Mucosa of rectum (tissue), 2 donors: ENCODE data around the gene ACSL1.

Experiments used
- H3K27ac ChIP-seq, 2 donors: one replicate each; pipeline ENCODE4 v1.7.0; 2013; ENCODE audit warnings: inconsistent platforms in 2 of 2, low read depth in 2 of 2, low read length in 2 of 2
- H3K27me3 ChIP-seq, 2 donors: one replicate each; pipeline ENCODE4 v1.7.0; 2013; ENCODE audit warnings: low read length in 2 of 2; ENCODE audit not compliant: control insufficient read depth in 2 of 2, insufficient read depth in 2 of 2
- H3K36me3 ChIP-seq, 2 donors: one replicate each; pipeline ENCODE4 v1.7.0; 2013; ENCODE audit warnings: low read length in 2 of 2; ENCODE audit not compliant: control insufficient read depth in 2 of 2, insufficient read depth in 2 of 2
- H3K4me1 ChIP-seq, 2 donors: one replicate each; pipeline ENCODE4 v1.7.0; 2013; ENCODE audit warnings: low read length in 2 of 2, mild to moderate bottlenecking in 1 of 2; ENCODE audit not compliant: control insufficient read depth in 2 of 2, insufficient read depth in 2 of 2
- H3K4me3 ChIP-seq, 2 donors: one replicate each; pipeline ENCODE4 v1.7.0; 2013; ENCODE audit warnings: low read length in 2 of 2
- H3K9ac ChIP-seq, 2 donors: one replicate each; pipeline ENCODE4 v1.7.0; 2013; ENCODE audit warnings: low read length in 2 of 2, low read depth in 1 of 2, mild to moderate bottlenecking in 1 of 2
- H3K9me3 ChIP-seq, 2 donors: one replicate each; pipeline ENCODE4 v1.7.0; 2013; ENCODE audit warnings: low read length in 2 of 2; ENCODE audit not compliant: control insufficient read depth in 2 of 2
- donor health status: healthy.
- donor health status: Normal muscosa, but diverticular disease.

ACSL1 gene

DNA sequence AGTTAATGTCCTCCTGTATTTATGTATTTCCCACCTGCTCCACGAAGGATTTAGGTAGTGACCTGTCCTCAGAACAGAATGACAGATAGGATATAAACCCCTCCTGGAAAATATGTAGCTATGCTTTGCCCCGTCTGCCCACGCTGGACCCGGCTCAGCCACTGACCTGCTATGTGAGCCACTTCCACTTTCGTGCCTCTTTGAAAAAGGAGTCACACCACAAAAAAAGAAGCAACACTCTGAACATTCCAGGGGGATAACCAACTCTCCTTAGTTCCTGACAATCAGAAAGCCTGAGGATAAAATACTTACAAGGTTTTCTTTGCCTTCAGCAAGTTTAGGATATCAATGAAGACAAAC is 11.1 kb downstream of the ACSL1 start:
- Histone ChIP-seq H3K9me3 (no peaks in the 10 kb centered on the region), H3K4me3 (peak overlapping the region in 1 of 2 donors; percentile 50), H3K4me1 (peaks cover 13 to 17% of the 10 kb centered on the region in 2 donors), H3K27me3 (no peaks in the 10 kb centered on the region), H3K27ac (peak overlapping the region in 1 of 2 donors; percentile 76), H3K9ac (peak overlapping the region in 1 of 2 donors; percentile 51), H3K36me3 (no peaks in the 10 kb centered on the region)

DNA sequence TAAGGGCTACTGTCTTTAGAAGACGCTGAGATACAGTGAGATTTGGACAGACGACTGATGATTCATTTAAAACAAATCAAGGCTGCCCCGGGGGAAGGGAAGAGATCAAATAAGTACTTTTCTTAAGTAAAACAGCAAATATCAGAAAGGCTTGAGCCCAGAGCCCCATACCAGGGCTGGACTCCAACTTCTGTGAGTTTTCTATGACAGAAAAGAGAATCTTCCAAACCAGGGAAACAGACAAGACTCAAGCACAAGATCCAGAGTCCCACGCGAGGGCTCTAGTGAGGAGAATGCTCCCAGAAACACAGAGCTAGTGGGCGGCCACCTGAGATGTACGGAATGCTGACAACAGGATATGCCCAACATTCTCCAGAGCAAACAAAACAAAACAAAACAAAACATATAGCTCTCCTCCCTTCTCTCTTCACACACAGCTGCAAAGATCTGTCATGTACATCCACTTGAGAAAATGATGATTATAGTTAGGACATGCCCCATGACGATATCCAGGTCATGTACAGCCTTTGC is 13.1 kb downstream of the ACSL1 start:
- Histone ChIP-seq H3K4me3 (no peak overlapping the region), H3K9ac (no peak overlapping the region), H3K4me1 (peaks cover 13% of the 10 kb centered on the region in 2 donors), H3K27me3 (no peaks in the 10 kb centered on the region), H3K9me3 (no peaks in the 10 kb centered on the region), H3K27ac (no peak overlapping the region), H3K36me3 (no peaks in the 10 kb centered on the region)

DNA sequence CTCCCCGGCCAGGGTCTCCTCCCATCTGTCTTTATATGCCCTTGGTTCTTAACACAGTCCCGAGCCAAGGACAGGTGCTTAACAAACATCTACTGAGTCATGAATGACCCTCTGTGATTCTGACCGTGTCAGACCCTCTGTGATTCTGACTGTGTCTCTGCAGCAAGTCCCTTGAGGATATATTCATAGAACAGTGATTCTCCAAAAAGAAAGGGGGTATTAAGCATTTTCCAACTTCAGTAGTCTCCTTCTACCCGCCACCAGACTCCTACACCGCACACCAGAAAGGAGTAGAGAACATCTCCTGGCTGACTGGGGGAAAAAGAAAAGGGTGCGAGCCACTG is 13.6 kb downstream of the ACSL1 start:
- H3K36me3 ChIP-seq: no peaks in the 10 kb centered on the region
- no peak overlapping the region for H3K4me3 ChIP-seq
- peaks cover 13% of the 10 kb centered on the region in 2 donors for H3K4me1 ChIP-seq
- no peak overlapping the region for H3K9ac ChIP-seq
- no peaks in the 10 kb centered on the region for H3K27me3 ChIP-seq
- H3K27ac ChIP-seq: no peak overlapping the region
- H3K9me3 ChIP-seq: no peaks in the 10 kb centered on the region

DNA sequence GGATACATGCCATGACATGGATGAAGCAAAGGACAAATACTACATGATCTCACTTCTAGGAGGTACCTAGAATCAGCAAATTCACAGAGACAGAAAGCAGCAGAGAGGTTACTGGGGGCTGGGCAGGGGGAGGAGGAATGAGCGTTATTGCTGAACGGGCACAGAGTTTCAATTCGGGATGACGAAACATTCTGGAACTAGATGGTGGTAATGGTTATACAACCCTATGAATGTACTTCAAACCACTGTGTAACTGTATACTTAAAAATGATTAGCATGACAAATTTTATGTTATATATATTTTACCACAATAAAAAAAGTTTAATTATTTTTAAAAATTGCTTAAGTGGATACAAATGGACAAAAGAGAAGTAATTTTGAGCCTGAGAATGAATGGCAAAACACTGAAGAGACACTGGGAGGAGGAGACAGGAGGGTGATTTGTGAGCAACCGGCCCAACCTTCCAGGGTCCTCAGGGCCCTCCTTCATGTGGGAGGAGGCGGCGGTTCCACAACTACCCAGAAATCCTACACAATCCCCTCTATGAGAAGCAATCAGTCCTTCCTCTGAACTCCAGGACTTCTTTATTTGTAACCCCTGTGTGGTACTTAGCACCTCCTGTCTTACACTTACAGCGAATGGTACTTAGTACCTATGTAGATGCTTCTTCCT is 14.1 kb downstream of the ACSL1 start:
- no peaks in the 10 kb centered on the region for H3K36me3 ChIP-seq
- peaks cover 13% of the 10 kb centered on the region in 2 donors for H3K4me1 ChIP-seq
- no peak overlapping the region for H3K27ac ChIP-seq

DNA sequence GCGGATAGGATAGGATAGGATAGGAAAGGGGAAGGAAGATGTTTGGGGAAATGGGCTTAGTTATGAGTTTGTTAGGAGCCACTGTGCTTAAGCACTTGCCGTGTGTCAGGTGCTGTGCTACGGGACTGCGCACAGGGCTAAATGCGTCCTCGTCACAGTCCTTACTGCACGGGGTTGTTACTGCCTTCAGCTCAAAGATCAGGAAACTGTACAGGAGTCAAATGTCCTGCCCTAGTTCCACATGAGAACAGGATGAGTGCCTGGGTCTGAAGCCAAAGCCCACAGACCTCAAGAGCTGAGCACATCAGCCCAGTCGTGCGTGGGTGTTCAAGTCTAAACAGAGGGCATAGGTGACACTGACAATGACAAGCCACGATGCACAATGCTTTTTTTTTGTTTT is 15.0 kb downstream of the ACSL1 start:
- Histone ChIP-seq H3K4me3 (no peak overlapping the region), H3K9ac (no peak overlapping the region), H3K36me3 (no peaks in the 10 kb centered on the region), H3K4me1 (peaks cover 16 to 19% of the 10 kb centered on the region in 2 donors), H3K27me3 (no peaks in the 10 kb centered on the region), H3K27ac (no peak overlapping the region), H3K9me3 (no peaks in the 10 kb centered on the region)

More for the DNA sequence above, 14.1 kb downstream of the ACSL1 start:
- H3K4me3 ChIP-seq: no peak overlapping the region
- H3K9ac ChIP-seq: no peak overlapping the region
- no peaks in the 10 kb centered on the region for H3K9me3 ChIP-seq
- H3K27me3 ChIP-seq: no peaks in the 10 kb centered on the region

DNA sequence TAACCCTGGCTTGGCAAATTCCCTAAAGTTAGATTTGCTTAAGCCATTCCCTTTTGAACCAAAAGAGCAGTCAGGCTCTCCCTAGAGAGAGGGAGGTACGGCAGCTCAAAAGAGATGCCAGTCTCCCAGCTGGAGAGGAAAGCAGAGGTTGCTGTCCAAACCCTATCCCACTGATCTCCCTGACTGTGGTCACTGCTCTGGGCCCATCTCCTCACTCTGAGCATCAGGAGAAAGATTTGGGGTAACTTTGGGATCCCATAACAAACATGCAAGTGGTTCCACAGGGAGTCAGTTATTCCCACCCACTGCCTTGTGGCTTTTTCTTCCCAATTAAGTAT is 17.1 kb downstream of the ACSL1 start:
- Histone ChIP-seq H3K27me3 (no peaks in the 10 kb centered on the region), H3K27ac (no peak overlapping the region), H3K4me3 (no peak overlapping the region), H3K36me3 (no peaks in the 10 kb centered on the region), H3K9me3 (no peaks in the 10 kb centered on the region), H3K9ac (no peak overlapping the region), H3K4me1 (peaks cover 9 to 25% of the 10 kb centered on the region in 2 donors)

DNA sequence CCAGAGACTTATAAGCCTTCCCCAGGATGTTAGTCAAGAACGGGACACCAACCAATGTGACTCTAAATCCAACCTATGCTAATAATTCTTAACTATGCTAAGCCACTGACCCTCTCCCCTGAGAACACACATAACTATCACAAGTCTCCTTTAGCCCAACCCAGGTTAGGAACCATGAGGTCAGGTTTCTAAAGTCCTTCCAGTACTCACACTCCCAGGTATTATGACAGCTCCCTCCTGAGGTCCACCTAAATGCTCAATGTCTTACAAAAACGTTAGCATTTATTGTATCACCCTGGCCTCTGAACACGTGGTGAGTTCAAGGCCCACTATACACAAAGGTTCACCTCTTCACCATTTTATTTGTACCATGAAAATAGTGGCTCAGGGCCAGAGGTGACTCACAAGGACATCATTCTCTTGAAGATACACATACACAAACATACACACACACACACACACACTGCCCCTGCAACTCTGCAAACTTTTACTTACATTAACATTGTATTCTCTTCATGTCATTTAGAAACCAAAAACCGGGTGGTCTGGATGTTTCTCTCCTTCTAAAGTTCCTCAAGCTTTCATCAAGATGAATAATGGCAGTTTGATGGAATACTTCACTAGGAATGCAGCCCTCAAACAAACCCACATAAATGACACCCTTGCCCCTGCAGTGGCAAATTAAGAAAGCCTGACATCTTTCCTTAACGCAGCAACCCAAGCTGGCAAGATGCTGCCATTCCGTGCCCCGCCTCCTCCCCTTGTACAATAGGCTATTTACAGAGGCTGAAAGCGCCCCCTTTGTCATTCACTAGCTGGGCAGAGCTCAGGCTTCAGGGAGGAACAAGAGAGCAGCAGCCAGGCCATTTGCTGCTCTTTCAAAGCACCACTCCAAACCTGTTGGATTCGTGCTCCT is 17.7 kb downstream of the ACSL1 start:
- H3K9me3 ChIP-seq: no peaks in the 10 kb centered on the region
- H3K27me3 ChIP-seq: no peaks in the 10 kb centered on the region
- no peaks in the 10 kb centered on the region for H3K36me3 ChIP-seq
- H3K27ac ChIP-seq: no peak overlapping the region
- no peak overlapping the region for H3K9ac ChIP-seq
- no peak overlapping the region for H3K4me3 ChIP-seq
- peaks cover 9 to 25% of the 10 kb centered on the region in 2 donors for H3K4me1 ChIP-seq

DNA sequence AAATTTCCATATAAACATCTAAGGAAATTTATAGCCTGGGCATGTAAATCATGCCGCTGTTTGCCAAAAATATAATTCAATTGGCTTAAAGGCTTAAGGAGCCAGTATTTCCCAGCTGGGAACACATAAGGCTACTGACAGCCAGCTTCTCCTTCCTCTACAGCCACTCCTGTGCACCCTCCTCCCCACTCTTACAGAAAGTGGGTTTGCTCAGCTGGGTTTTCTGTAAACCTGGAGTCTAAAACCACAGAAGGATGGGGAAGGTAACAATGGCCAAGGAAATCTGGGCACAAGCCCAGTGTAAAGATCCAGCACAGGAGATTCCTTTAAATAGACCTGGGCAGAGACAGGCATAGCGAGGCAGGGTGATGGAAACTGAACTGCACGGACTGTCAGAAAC is 18.5 kb downstream of the ACSL1 start:
- no peak overlapping the region for H3K27ac ChIP-seq
- H3K9ac ChIP-seq: no peak overlapping the region
- no peaks in the 10 kb centered on the region for H3K9me3 ChIP-seq
- no peaks in the 10 kb centered on the region for H3K36me3 ChIP-seq
- peaks cover 9 to 25% of the 10 kb centered on the region in 2 donors for H3K4me1 ChIP-seq
- H3K4me3 ChIP-seq: no peak overlapping the region
- no peaks in the 10 kb centered on the region for H3K27me3 ChIP-seq

DNA sequence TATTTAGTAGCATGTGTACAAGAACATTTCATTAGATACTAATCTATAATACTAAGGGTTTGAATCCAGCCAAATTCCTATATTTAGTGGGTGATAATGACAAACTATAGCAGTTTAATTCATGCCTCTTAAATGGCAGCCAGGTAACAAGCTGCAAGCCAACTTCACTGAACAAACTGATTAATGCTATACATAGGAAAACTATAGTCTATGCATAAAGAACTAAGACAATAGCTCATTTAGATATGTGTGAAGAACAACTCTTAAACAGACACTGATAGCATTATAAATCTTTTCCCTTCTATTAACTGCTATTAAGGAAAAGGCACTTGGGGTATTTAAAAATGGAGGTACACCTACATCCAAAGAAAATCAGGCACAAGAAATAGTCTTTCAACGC is 19.1 kb downstream of the ACSL1 start:
- Histone ChIP-seq H3K27me3 (no peaks in the 10 kb centered on the region), H3K27ac (no peak overlapping the region), H3K9ac (no peak overlapping the region), H3K4me3 (no peak overlapping the region), H3K36me3 (no peaks in the 10 kb centered on the region), H3K4me1 (peaks cover 9 to 25% of the 10 kb centered on the region in 2 donors), H3K9me3 (no peaks in the 10 kb centered on the region)

DNA sequence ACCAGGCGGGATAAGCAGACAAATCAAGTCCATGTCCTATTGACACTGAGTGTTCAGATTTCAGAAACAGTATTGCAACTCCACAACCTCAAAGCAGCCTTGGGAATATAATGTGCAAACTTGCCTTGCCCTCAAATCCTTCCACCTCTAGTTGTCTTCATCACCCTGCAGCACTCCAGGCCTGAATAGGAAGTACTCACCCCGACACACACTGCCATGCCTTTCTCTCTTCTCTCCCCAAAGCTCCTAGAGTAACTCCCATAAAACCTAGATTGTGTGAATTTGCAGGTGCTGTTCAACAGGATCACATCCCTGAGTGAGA is 19.6 kb downstream of the ACSL1 start:
- H3K27me3 ChIP-seq: no peaks in the 10 kb centered on the region
- H3K27ac ChIP-seq: peak overlapping the region; percentile 11 to 71
- no peaks in the 10 kb centered on the region for H3K36me3 ChIP-seq
- no peaks in the 10 kb centered on the region for H3K9me3 ChIP-seq
- H3K9ac ChIP-seq: peak overlapping the region in 1 of 2 donors; percentile 15
- no peak overlapping the region for H3K4me3 ChIP-seq
- H3K4me1 ChIP-seq: peaks cover 9 to 25% of the 10 kb centered on the region in 2 donors
